Endothelial cell of umbilical vein (primary cell): Measurements from ENCODE around the gene MCUR1. TPM values are rescaled to one million over a fixed set of nuclear protein-coding genes. Genes with fewer than 3 reads are reported as not detected.

Experiments used
- BruUV-seq: library from RNA; stranded (reverse); fragments of 400-500 nt; replicated peaks from 2 replicates; lab custom pipeline; 2021; lab: Mats Ljungman, UMichigan
- CTCF ChIA-PET: fragments of 300-600, 350-600 bp; sonication (Branson Sonifier 250); formaldehyde crosslinking; loops from one replicate; lab custom pipeline; 2021; ENCODE audit warnings: antibody characterized with exemption, inconsistent platforms; lab: Charles Lee
- POLR2A ChIA-PET: fragments of 300-600, 350-600 bp; sonication (Branson Sonifier 250); formaldehyde crosslinking; loops from one replicate; lab custom pipeline; 2021; ENCODE audit warnings: antibody characterized with exemption, inconsistent platforms; lab: Charles Lee
- DNase-seq: peaks from one replicate; pipeline ENCODE4 v3.0.0-alpha.2; 2011; ENCODE audit warnings: low read depth, low spot score
- FAIRE-seq: peaks from 2 replicates; lab custom pipeline; 2011; peaks lifted over from hg19 to GRCh38; lab: Jason Lieb, UNC
- H2AFZ ChIP-seq: 2 replicates; pipeline ENCODE4 v1.6.0; 2012; ENCODE audit warnings: low read depth, low read length, control low read depth, inconsistent platforms
- H3K27ac ChIP-seq: 2 replicates; pipeline ENCODE4 v1.5.1; 2011; ENCODE audit warnings: low read depth, mild to moderate bottlenecking, control low read depth, low read length, moderate library complexity; ENCODE audit not compliant: insufficient read depth
- H3K27me3 ChIP-seq, 2 experiments: 2 replicates each; pipeline versions ENCODE4 v1.6.0 to v1.6.1; 2011; ENCODE audit warnings: low read length in 2 of 2, mixed read lengths in 1 of 2; ENCODE audit not compliant: control insufficient read depth in 2 of 2, insufficient read depth in 2 of 2
- H3K36me3 ChIP-seq, 2 experiments: 2 replicates in 1 of 2; 3 replicates in 1 of 2; pipeline ENCODE4 v1.5.1; 2011; ENCODE audit warnings: low read length in 2 of 2, mild to moderate bottlenecking in 1 of 2, moderate library complexity in 1 of 2; ENCODE audit not compliant: control insufficient read depth in 2 of 2, insufficient read depth in 2 of 2; ENCODE audit errors: extremely low read depth in 1 of 2
- H3K4me1 ChIP-seq: 3 replicates; pipeline ENCODE4 v1.5.1; 2011; ENCODE audit warnings: mild to moderate bottlenecking, low read length; ENCODE audit not compliant: control insufficient read depth, insufficient read depth; ENCODE audit errors: extremely low read depth
- H3K4me2 ChIP-seq: 2 replicates; pipeline ENCODE4 v1.6.1; 2011; ENCODE audit warnings: low read length, control low read depth, mixed read lengths; ENCODE audit not compliant: insufficient read depth
- H3K4me3 ChIP-seq, 3 experiments: fragments of 200-600 bp in 1 of 3; sonication (generic), shearing (Covaris generic) in 1 of 3; replicated peaks in 1 of 3; 2 replicates each; pipeline ENCODE4 v1.5.1; 2011 to 2016; ENCODE audit warnings: control low read depth in 3 of 3, low read length in 3 of 3, mild to moderate bottlenecking in 2 of 3, inconsistent platforms in 1 of 3, low read depth in 1 of 3, moderate library complexity in 1 of 3; ENCODE audit not compliant: insufficient read depth in 1 of 3
- H3K79me2 ChIP-seq: 2 replicates; pipeline ENCODE4 v1.6.0; 2012; ENCODE audit warnings: low read length, inconsistent platforms; ENCODE audit not compliant: control insufficient read depth, insufficient read depth
- H3K9ac ChIP-seq: replicated peaks from 2 replicates; pipeline ENCODE3; 2011; ENCODE audit warnings: low read length, control low read depth; ENCODE audit not compliant: insufficient read depth; ENCODE audit errors: extremely low read depth
- H3K9me1 ChIP-seq: replicated peaks from 3 replicates; pipeline ENCODE4 v1.6.0; 2011; ENCODE audit warnings: mild to moderate bottlenecking, low read length; ENCODE audit not compliant: control insufficient read depth, insufficient read depth; ENCODE audit errors: extremely low read depth
- H3K9me3 ChIP-seq: replicated peaks from 2 replicates; pipeline ENCODE4 v1.5.1; 2012; ENCODE audit warnings: low read length, inconsistent platforms; ENCODE audit not compliant: control insufficient read depth, insufficient read depth
- H4K20me1 ChIP-seq: replicated peaks from 2 replicates; pipeline ENCODE3; 2011; ENCODE audit warnings: mild to moderate bottlenecking, low read length; ENCODE audit not compliant: control insufficient read depth, insufficient read depth; ENCODE audit errors: extremely low read depth
- CTCF ChIP-seq, 2 donors: IDR thresholded peaks; 1 replicate in 1 of 2; 2 replicates in 1 of 2; pipeline ENCODE4 v1.5.1; 2011; ENCODE audit warnings: low read length in 2 of 2, mild to moderate bottlenecking in 2 of 2, moderate library complexity in 2 of 2, control low read depth in 1 of 2, inconsistent platforms in 1 of 2, low read depth in 1 of 2; ENCODE audit not compliant: insufficient read depth in 1 of 2; ENCODE audit errors: extremely low read depth in 1 of 2
- EZH2 ChIP-seq: IDR thresholded peaks from 2 replicates; pipeline ENCODE4 v1.6.1; 2012; ENCODE audit warnings: borderline replicate concordance, low read depth, mild to moderate bottlenecking, moderate library complexity, low read length, inconsistent platforms; ENCODE audit not compliant: severe bottlenecking
- FOS ChIP-seq: IDR thresholded peaks from 2 replicates; pipeline ENCODE4 v1.6.1; 2011; ENCODE audit warnings: mild to moderate bottlenecking, low read length, moderate library complexity, borderline replicate concordance; ENCODE audit not compliant: insufficient read depth
- GATA2 ChIP-seq: IDR thresholded peaks from 2 replicates; pipeline ENCODE4 v1.7.0; 2011; ENCODE audit warnings: low read depth, mild to moderate bottlenecking, moderate library complexity, mixed read lengths, low read length; ENCODE audit not compliant: insufficient read length, insufficient read depth
- JUN ChIP-seq: IDR thresholded peaks from 2 replicates; pipeline ENCODE4 v1.6.1; 2011; ENCODE audit warnings: borderline replicate concordance, low read depth; ENCODE audit not compliant: insufficient read length, insufficient read depth
- MAX ChIP-seq: IDR thresholded peaks from 2 replicates; pipeline ENCODE4 v1.6.1; 2011; ENCODE audit not compliant: insufficient read depth, insufficient read length
- MYC ChIP-seq: IDR thresholded peaks from one replicate; pipeline ENCODE4 v1.6.1; 2011; ENCODE audit warnings: mild to moderate bottlenecking, low read depth, low read length
- POLR2A ChIP-seq: IDR thresholded peaks from 2 replicates; pipeline ENCODE4 v1.6.1; 2012; ENCODE audit warnings: low read depth, mild to moderate bottlenecking, control low read depth, low read length
- POLR2AphosphoS5 ChIP-seq: IDR thresholded peaks from 2 replicates; pipeline ENCODE4 v1.6.1; 2012; ENCODE audit warnings: low read depth, mild to moderate bottlenecking, control low read depth, low read length, moderate library complexity; ENCODE audit not compliant: insufficient read depth
- dilution Hi-C: fragments of 300-500 bp; cut with MboI; formaldehyde crosslinking; loops from one replicate; pipeline ENCODE4 v1.15.0; 2019; ENCODE audit warnings: low sequenced_read_pairs; ENCODE audit not compliant: extremely low pct_ligation_motif_present
- intact Hi-C: fragments of 100-400 bp; cut with micrococcal nuclease; formaldehyde crosslinking; loops from one replicate; pipeline ENCODE4 v1.10.0; 2022
- polyA plus RNA-seq, 4 experiments: library from polyadenylated mRNA; depleted of rRNA in 3 of 4; stranded (reverse) in 3 of 4; unstranded in 1 of 4; fragments of >200 nt; gene quantifications; 2 replicates each; pipeline versions ENCODE4 v1.2.1 to v1.2.3, GENCODE V29; 2011 to 2012; ENCODE audit warnings: missing spikeins in 1 of 4
- total RNA-seq: library from RNA; stranded (reverse); gene quantifications from 2 replicates; pipeline ENCODE4 v1.2.3, GENCODE V29; 2021

The MCUR1 gene
- total and polyA plus RNA-seq, 2 donors (not counting 3 experiments of a cell fraction or from before 2014, with no cell fraction given), result 6.2 to 21.2 TPM

- DNase-seq, result no peak
- no peak overlapping the region for H3K4me3 ChIP-seq
- H3K4me1 ChIP-seq, result no peaks in the 10 kb centered on the region
- no TSS peak for BruUV-seq
- ChIA-PET POLR2A (no interaction called here), CTCF (no interaction called here)
- no peaks in the 10 kb centered on the region for H3K79me2 ChIP-seq
- dilution Hi-C loops, result no loop called here
- intact Hi-C loops, result no loop called here
- FAIRE-seq, result no peak
- TF ChIP-seq POLR2AphosphoS5, result no peak
- no peak for TF ChIP-seq CTCF (IDR thresholded peaks at IDR 0.05; ENCODE audit: extremely low read depth in 1 of 2, insufficient read depth in 1 of 2, low read depth in 1 of 2, low read length in 2 of 2)
- no peak for TF ChIP-seq EZH2
- no peak for TF ChIP-seq POLR2A
- no peak for TF ChIP-seq MYC
- no peak for TF ChIP-seq MAX
- TF ChIP-seq FOS, result no peak
- no peak for TF ChIP-seq JUN
- TF ChIP-seq GATA2, result no peak
- no peak overlapping the region for H2AFZ ChIP-seq
- no peaks in the 10 kb centered on the region for H3K9me3 ChIP-seq
- H3K27ac ChIP-seq, result no peak overlapping the region
- no peak overlapping the region for H3K9ac ChIP-seq
- no peaks in the 10 kb centered on the region for H4K20me1 ChIP-seq
- no peaks in the 10 kb centered on the region for H3K27me3 ChIP-seq
- no peaks in the 10 kb centered on the region for H3K9me1 ChIP-seq
- H3K4me2 ChIP-seq, result no peak overlapping the region
- H3K36me3 ChIP-seq, result no peaks in the 10 kb centered on the region
Observed at GRCh38 chr6:13841936-13842335, 27.6 kb upstream of the MCUR1 start.
